ENCODE data around the gene CASKIN2.

CASKIN2 gene

DNA sequence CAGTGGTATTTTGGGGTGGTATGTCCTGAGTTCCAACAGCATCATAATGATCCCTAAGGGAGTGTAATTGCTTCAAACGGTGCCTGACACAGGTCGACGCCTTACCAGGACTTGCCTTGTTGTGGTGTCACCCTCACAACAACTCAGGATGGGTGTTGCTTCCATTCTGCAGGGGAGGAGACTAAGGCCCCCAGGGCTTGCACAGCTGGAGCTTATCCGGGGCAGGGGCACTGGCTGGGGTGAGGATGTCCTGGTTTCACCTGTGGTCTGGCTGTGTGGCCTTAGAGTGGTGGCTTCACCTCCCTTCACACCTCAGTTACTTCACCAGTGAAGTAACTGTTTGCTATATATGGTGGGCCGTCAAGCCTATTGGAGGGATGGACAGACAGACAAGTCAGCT lies 33.5 kb upstream of the CASKIN2 start:
- DNase-seq, result no peak

- no peak for DNase-seq
Measured at GRCh38 chr17:75547091-75547490, 31.8 kb upstream of the CASKIN2 start.

GRCh38 chr17:75546181-75546580 lies 30.8 kb upstream of the CASKIN2 start:
- DNase-seq, result no peak

DNA sequence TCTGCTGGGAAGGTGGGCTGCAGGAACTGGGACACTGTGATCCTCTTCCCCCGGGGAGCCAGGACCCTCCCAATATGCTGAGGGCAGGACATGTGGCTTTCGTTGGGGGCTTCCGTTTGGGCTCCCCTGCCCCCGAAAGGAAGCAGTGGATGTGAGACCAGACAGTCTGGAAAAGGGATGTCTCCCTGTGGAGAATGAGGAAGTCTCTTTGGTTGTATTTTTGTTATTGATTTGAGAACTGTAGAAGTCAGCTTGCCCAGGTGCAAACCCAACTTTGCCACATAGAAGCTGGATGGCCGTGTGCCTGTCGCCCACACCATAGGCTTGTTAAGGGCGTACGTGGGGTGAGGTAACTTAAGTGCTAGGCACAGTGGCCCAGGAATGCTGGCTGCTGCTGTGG lies 28.9 kb upstream of the CASKIN2 start:
- no peak for DNase-seq

GRCh38 chr17:75542728-75543336 lies 27.5 kb upstream of the CASKIN2 start:
- no peak for DNase-seq

- no peak for DNase-seq
Measured at GRCh38 chr17:75542229-75542628, 26.9 kb upstream of the CASKIN2 start.

- no peak for DNase-seq
Measured at GRCh38 chr17:75540923-75541503, 25.7 kb upstream of the CASKIN2 start.

DNA sequence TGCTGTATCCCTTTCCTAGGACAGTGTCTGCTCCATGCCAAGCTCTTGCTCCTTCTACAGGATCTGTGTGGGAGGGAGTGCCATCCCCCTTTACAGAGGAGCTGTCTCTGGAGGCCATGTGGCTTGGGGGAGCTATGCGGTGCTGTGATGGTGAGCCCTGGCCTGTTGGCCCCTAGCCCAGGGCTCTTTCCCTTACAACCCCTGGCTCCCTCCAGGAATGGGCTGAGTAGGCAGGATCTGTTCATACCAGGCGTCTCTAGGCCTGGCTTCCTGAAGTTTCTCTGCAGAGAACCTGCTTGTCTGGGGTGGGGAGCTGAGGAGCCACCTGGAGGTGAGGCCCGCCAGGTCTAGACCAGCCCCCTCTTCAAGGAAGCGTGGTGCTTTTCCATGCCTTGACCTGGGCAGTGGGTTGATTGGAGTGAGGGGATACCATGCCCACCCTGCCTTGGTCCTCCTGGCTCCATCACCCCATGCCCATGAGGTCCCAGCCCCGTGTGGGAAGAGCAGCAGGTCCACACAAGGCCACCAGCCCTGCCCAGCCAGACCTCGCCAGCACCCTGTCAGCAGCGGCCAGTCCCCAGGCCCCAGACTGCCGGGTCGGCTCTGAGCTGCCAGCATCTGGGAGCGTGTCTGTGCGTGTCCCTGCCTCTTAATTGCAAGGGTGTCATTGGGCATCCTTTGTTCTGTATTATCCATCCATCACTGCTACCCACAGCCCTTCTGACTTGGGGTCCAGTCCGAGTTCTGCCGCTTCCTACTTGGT lies 24.8 kb upstream of the CASKIN2 start:
- DNase-seq, result no peak

DNA sequence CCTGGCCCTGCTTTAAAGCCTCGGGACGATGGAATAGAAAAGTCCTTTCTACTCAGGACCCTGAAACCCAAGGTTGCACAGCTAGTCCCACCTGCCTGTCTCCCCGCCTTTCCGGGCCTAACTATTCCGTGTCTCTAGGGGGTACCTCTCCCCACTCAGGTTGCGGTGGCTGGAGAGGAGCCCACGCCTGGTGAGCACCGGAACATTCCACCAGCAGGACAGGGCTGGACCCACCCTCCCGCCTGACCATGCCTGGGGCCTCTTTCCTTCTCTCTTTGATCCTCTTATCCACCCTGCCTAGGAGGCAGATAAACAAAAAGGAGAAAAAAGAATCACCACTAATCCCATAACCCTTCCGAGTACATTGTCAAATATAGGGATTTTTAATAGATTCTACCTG lies 21.0 kb upstream of the CASKIN2 start:
- no peak for DNase-seq

DNA sequence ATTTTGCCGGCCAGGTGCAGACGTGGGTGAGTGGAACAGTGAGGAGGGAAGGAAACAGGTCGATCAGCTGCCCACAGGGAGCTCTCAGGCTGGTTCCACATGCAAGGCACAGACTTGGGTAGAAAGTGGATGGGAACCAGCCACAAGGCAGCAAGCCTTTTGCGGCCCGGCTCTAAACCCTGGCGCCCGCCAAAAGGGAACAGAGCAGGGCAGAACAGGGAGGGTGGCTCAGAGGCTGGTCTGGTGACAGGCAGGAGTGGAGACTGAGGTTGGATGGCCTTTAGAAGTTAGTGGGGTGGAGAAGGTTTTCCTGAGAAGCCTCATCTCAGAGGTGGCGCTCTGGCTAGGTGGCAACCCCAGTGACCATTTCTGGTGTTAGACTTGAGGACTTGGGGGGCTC lies 20.5 kb upstream of the CASKIN2 start:
- DNase-seq, result no peak

DNA sequence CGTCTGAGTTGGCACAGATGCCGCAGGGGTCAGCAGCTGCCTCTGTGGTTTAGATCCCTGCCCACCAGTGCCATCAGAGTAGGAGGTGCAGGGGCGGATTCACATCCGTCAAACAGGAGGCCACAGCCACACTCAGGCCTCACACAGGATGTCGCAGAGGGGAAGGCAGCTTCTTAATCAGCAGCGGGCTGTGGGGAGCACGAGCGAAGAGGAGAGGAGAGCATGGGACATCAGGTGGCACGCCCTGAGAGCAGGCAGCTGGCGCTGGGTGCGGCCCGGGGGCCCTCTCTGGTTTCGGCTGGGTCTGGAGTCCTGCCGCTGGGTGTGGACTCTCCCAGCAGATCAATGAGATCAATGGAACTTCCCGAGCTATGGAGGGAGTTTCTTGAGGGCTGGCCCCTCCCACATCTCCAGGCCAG lies 19.8 kb upstream of the CASKIN2 start:
- no peak for DNase-seq

- DNase-seq, result no peak
Measured at GRCh38 chr17:75531721-75532072, 16.4 kb upstream of the CASKIN2 start.

GRCh38 chr17:75530837-75531720 lies 15.7 kb upstream of the CASKIN2 start:
- DNase-seq, result no peak

- no peak for DNase-seq
Measured at GRCh38 chr17:75526555-75527270, 11.4 kb upstream of the CASKIN2 start.

- no peak for DNase-seq
Measured at GRCh38 chr17:75525806-75526554, 10.6 kb upstream of the CASKIN2 start.

- no peak for DNase-seq
Measured at GRCh38 chr17:75524970-75525805, 9.9 kb upstream of the CASKIN2 start, which contains the start of gene LLGL2. TSS of gene LLGL2 (plus strand) at chr17:75525697. CDS start at chr17:75543427, 17,730 bp downstream.

GRCh38 chr17:75524269-75524969 lies 9.1 kb upstream of the CASKIN2 start:
- DNase-seq, result no peak

DNA sequence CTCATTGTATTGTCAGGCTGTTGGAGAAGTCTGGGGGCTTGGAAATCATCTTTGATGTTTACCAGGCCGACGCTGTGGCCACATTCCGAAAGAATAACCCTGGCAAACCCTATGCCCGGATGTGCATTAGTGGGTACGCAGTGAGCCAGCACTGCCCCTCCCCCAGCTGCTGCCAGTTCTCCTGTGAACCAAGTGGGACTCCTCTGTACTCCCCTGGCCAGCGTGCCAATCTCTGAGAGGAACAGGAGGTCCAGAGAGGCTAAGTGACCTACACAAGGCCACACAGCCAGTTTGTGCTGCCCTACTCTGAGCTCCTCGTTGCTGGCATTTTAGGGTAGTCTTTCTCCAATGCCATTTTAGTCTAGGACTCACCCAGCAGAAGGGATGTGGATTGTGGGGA lies 8.3 kb upstream of the CASKIN2 start:
- no peak for DNase-seq

- no peak for DNase-seq
Measured at GRCh38 chr17:75521951-75522727, 6.8 kb upstream of the CASKIN2 start.

Data from GF-D8 (cell line).